SH-SY5Y (cell line): ENCODE measurements around the gene SF1.

Source experiments
- GATA2 ChIP-seq: IDR thresholded peaks from 2 replicates; pipeline ENCODE4 v1.6.1; 2011; ENCODE audit warnings: mild to moderate bottlenecking, low read depth, low read length
- GATA3 ChIP-seq: IDR thresholded peaks from 2 replicates; pipeline ENCODE4 v1.6.1; 2011; ENCODE audit warnings: low read depth, mild to moderate bottlenecking, low read length, moderate library complexity

Gene SF1

DNA sequence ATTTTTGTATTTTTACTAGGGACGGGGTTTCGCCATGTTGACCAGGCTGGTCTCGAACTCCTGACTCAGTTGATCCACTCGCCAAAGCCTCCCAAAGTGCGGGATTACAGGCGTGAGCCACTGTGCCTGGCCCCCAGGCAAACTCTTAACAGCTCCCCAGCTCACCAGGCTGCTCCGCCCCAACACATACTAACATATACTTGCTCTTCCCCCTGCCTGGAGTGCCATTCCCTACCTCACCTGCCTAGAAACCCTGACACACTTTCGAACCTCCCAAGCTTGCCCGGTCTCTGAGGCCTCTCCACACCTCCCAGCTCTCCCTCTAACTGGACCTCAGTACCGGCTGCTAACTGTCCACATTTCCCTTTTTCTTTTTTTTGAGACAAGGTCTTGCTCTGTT, 16.2 kb upstream of the SF1 start:
- TF ChIP-seq GATA3 (no peak), GATA2 (no peak)

DNA sequence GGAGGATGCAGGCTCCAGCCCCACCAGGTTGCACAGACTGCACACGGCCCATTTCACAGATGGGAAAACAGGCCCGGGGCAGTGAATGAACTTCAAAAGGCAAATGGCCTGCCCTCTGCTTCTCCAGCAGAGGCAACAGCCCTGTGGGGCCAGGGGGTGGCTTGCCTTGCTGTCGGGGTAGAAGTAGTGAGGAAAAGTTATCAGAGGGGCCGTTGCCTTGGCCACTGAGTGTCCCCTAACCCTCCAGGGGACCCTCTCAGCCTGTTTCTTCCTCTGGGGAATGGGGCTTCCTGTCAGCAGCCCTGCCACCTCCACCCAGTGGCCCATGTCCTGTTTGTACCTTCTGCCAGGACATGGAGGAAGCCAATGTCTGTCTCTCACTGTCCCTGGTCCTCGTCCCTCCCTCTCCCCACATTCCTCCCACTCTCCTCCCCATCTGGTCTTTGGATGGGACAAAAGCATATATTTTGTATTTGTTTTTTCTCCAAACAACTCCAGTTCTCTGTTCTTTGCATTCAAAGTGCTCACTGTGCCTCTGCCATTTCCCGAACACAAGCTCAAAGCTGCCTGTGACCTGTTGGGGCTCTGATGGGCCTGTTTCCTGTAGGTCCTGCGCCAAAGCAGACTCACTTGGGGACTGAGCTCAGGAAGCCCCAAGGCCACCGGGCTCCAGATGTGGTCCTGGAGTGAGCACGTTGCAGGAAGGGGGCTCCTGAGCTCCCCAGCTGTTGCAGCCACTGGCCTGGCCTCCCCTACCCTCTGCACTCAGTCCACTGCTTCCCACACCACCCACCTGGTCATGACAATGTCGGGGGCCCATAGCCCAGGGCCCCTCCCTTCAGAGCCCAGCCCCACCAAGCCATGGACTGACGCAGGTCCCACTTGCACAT, 15.2 kb upstream of the SF1 start:
- TF ChIP-seq GATA2 (no peak), GATA3 (no peak)

- TF ChIP-seq GATA2 (no peak), GATA3 (no peak)
These were observed 14.1 kb upstream of the SF1 start for GRCh38 chr11:64792482-64792881.

DNA sequence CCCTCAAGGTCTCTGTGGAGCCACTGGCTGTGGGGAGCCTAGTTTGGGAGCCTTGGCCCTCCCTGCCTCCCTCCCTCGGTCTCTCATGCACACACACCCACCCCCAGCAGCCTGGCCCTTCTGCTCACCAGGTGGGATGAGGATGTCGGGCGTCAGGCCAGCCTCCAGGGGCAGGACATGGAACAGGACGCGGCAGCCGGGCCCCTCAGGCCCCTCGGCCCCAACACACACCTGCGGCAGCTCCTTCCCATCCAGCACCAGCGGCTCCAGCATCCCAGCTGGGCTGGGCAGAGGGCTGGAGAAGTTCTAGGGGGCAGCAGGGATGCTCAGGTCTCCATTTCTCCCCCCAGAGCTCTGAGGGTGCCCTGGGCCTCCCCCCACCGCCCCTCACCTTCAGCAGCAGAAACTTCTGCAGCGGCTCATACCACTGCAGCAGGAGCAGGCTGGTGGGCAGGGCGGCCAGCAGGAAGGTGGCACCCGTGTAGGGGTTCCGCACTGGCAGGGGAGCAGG, 13.5 kb upstream of the SF1 start:
- TF ChIP-seq GATA3 (no peak), GATA2 (no peak)

GRCh38 chr11:64790205-64791095, 12.1 kb upstream of the SF1 start:
- no peak for TF ChIP-seq GATA2
- TF ChIP-seq GATA3, result no peak

- no peak for TF ChIP-seq GATA3
- no peak for TF ChIP-seq GATA2
These were observed 11.2 kb upstream of the SF1 start for GRCh38 chr11:64789331-64790204.

GRCh38 chr11:64788321-64789215, 10.2 kb upstream of the SF1 start:
- TF ChIP-seq GATA2, result no peak
- TF ChIP-seq GATA3, result no peak

DNA sequence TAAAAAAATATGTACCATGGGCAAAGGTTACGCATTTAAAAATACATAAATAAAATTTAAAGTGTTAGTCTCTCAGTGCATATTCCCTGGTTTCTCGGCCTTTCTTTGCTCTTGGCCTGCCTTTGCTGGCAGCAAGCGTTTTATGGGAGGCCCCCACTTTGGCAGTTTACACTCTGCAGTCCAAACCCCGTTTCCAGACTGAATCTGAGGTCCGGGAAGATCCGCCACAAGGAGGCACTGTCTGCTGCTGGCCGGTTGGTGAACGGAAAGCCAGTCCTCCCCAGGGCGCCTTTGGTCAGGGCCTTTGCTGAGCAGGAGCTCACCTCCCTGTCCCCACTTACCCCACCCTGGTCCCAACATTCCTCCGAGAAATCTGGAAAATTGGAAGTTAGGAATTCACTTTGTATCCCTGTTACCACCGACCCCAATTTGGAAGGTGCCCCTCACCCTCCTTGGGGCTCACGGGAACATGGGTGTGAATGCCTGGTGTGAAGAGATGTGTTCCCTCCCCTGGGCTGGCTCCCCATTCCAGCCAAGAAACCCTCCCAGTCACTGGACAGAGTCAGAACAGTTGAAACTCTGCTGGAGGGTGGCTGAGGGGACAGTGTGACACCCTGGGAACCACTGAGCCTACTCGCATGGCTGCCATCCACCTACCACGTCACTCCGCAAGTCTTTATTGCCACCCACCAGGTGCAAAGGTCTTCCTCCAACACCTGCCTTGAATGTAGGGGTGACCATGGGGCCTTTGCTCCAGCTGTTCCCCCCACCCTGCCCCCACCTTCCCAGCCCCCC, 9.4 kb upstream of the SF1 start:
- TF ChIP-seq GATA2, result no peak
- no peak for TF ChIP-seq GATA3

DNA sequence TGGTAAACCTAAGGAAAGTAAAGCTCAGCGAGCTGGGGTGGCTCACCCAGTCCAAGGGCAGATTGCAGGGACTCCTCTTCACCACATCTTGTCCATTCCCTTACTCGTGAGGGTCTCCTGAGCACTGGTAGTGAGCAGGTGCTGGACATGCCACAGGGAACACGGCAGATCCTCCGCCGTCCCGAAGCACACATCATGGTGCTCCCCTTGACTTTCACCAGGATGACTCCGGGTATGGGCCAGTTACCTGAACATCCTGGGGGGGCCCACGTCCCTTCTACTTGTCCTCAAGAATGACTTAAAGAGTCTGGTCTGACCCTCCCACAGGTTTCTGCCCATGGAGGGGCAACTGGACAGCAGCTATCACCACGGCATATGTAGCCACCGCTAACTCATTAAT, 8.0 kb upstream of the SF1 start:
- TF ChIP-seq GATA2, result no peak
- TF ChIP-seq GATA3, result no peak

DNA sequence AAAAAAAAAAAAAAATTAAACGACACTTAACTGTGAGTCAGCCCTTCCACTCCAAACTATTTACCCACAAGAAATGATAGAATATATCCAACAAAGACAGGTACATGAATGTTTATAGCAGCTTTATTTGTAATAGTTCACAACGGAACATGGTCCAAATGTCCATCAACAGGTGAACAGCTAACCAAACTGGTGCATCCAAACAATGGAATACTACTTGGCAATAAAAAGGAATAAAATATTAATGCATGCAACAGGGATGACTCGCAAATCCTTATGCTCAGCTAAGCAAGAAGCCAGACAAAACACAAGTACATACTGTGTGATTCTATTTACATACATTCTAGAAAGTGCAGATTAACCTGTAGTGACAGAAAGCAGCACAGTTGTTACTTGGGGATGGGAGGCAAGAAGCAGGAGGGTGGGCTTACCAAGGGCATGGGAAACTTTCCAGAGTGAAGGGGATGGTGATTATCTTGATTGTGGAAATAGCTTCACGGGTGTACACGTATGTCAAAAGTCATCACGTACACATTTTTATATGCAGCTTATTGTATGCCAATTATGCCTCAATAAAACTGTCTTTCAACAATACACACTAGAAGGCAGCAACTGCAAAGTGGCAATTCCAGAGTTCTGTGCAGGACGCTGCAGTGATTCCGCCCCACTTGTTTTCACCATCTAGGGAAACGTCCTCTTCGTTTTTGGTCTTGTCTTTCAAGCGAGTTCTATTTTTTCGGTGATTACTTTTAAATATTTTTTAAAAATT, 6.7 kb upstream of the SF1 start:
- TF ChIP-seq GATA2 (no peak), GATA3 (no peak)

- TF ChIP-seq GATA3, result no peak
- no peak for TF ChIP-seq GATA2
These were observed 194 bp downstream of the SF1 start for GRCh38 chr11:64778223-64778472.
